PFSK-1 (cell line): Measurements from ENCODE around the gene ZNF22.

ENCODE experiments used
- FOXP2 ChIP-seq: optimal IDR thresholded peaks from 2 replicates; pipeline ENCODE3; 2011; ENCODE audit warnings: borderline replicate concordance, control low read depth, inconsistent platforms; ENCODE audit not compliant: insufficient read depth; ENCODE audit errors: extremely low read length, extremely low read depth
- POLR2AphosphoS5 ChIP-seq: IDR thresholded peaks from 2 replicates; pipeline ENCODE4 v1.6.1; 2012; ENCODE audit warnings: low read depth, mild to moderate bottlenecking, control low read depth, low read length, moderate library complexity
- REST ChIP-seq, 2 experiments: IDR thresholded peaks; 2 replicates each; pipeline versions ENCODE4 v1.6.1 to v1.8.0; 2011 to 2012; ENCODE audit warnings: low read depth in 2 of 2, low read length in 2 of 2, control low read depth in 1 of 2, inconsistent platforms in 1 of 2, mild to moderate bottlenecking in 1 of 2, moderate library complexity in 1 of 2; ENCODE audit not compliant: insufficient read depth in 1 of 2
- SIN3A ChIP-seq: IDR thresholded peaks from 2 replicates; pipeline ENCODE4 v1.6.1; 2012; ENCODE audit warnings: mild to moderate bottlenecking, low read length, moderate library complexity, borderline replicate concordance; ENCODE audit not compliant: insufficient read depth
- TAF1 ChIP-seq: IDR thresholded peaks from 2 replicates; pipeline ENCODE4 v1.6.1; 2012; ENCODE audit warnings: low read length, control low read depth, borderline replicate concordance; ENCODE audit not compliant: insufficient read depth

The ZNF22 gene

GRCh38 chr10:45040921-45041542 lies 40.3 kb downstream of the ZNF22 start:
- TF ChIP-seq FOXP2, result no peak
- TF ChIP-seq TAF1, result no peak
- no peak for TF ChIP-seq SIN3A

- TF ChIP-seq TAF1 (no peak), REST (IDR thresholded peaks at IDR 0.05; ENCODE audit: insufficient read depth in 1 of 2, low read depth in 2 of 2, low read length in 2 of 2) (no peak), SIN3A (no peak), FOXP2 (no peak), POLR2AphosphoS5 (no peak)
Observed at GRCh38 chr10:45044290-45044689, 43.6 kb downstream of the ZNF22 start.

GRCh38 chr10:45050551-45051235 lies 50.0 kb downstream of the ZNF22 start:
- TF ChIP-seq SIN3A (no peak), REST (IDR thresholded peaks at IDR 0.05; ENCODE audit: insufficient read depth in 1 of 2, low read depth in 2 of 2, low read length in 2 of 2) (no peak), TAF1 (no peak), FOXP2 (no peak), POLR2AphosphoS5 (no peak)

- TF ChIP-seq SIN3A, result no peak
- no peak for TF ChIP-seq TAF1
- no peak for TF ChIP-seq FOXP2
- no peak for TF ChIP-seq REST (IDR thresholded peaks at IDR 0.05; ENCODE audit: insufficient read depth in 1 of 2, low read depth in 2 of 2, low read length in 2 of 2)
- TF ChIP-seq POLR2AphosphoS5, result no peak
Observed at GRCh38 chr10:45052700-45053099, 52.0 kb downstream of the ZNF22 start.

GRCh38 chr10:45053569-45054100 lies 52.9 kb downstream of the ZNF22 start:
- TF ChIP-seq POLR2AphosphoS5, result no peak
- no peak for TF ChIP-seq SIN3A
- no peak for TF ChIP-seq FOXP2
- no peak for TF ChIP-seq TAF1
- TF ChIP-seq REST (IDR thresholded peaks at IDR 0.05; ENCODE audit: insufficient read depth in 1 of 2, low read depth in 2 of 2, low read length in 2 of 2), result no peak
